ENCODE data around the gene CNR1.

Gene CNR1

DNA sequence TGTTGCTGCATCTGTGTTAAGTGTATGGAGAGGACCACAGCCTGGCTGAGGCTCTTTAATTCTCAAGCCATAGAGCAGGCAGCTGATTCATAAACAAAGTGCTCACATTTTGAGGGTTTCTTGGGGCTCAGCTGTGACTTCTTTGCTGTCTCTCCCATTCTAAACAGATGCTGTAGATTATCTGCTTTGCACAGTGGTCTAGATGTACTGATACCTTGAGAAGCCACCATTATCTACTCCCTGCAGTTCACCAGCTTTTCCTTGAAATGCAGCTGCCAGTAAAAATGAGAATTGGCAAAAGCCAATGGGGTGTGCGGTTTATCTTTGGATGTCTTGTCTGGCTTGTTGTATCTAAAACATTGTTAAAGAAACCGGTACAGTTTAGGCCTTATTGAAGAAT, 5.2 kb upstream of the CNR1 start:
- ATAC-seq = no peak
- TF ChIP-seq GLIS3 (CRISPR knock-in tag; IDR thresholded peaks at IDR 0.05) (no peak), TCF4 (CRISPR knock-in tag; IDR thresholded peaks at IDR 0.05; ENCODE audit: borderline replicate concordance) (no peak), SNAI2 (CRISPR knock-in tag; IDR thresholded peaks at IDR 0.05) (no peak), BACH2 (CRISPR knock-in tag; IDR thresholded peaks at IDR 0.05; ENCODE audit: borderline replicate concordance) (no peak)

DNA sequence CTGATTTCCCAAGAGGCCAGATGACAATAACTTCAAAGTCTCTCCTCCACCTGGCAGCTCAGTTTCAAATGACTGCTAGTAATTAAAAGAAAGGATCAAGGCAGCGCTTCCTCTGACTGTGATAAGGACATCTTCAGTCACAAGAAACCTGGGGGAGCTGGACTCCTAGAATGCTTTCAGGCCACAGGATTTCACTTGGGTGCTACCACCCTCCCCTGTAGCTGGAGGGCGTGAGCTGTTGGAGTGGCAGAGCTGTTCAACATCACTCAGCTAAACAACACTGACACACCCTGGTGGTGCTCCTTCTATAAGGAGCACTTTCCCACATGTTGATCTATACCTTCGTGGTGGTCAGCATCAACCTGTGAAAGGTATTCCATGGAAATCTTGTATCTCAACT, 2.2 kb upstream of the CNR1 start:
- TF ChIP-seq GLIS3 (CRISPR knock-in tag; IDR thresholded peaks at IDR 0.05) (no peak), SNAI2 (CRISPR knock-in tag; IDR thresholded peaks at IDR 0.05) (no peak), RARB (CRISPR knock-in tag; IDR thresholded peaks at IDR 0.05) (no peak), CSDC2 (CRISPR knock-in tag; IDR thresholded peaks at IDR 0.05) (no peak), ZNF70 (CRISPR knock-in tag; IDR thresholded peaks at IDR 0.05) (no peak), TCF4 (CRISPR knock-in tag; IDR thresholded peaks at IDR 0.05; ENCODE audit: borderline replicate concordance) (no peak), ZNF565 (CRISPR knock-in tag; conservative IDR thresholded peaks at IDR 0.05; ENCODE audit: low read depth) (no peak), PPARA (CRISPR knock-in tag; IDR thresholded peaks at IDR 0.05; ENCODE audit: borderline replicate concordance) (no peak), ZFP30 (CRISPR knock-in tag; IDR thresholded peaks at IDR 0.05) (no peak), ARNTL (CRISPR knock-in tag; IDR thresholded peaks at IDR 0.05; ENCODE audit: borderline replicate concordance, low read depth) (no peak), ZC3H10 (CRISPR knock-in tag; IDR thresholded peaks at IDR 0.05) (no peak), ESRRG (CRISPR knock-in tag; IDR thresholded peaks at IDR 0.05) (no peak), ZFP3 (CRISPR knock-in tag; IDR thresholded peaks at IDR 0.05) (no peak), BACH2 (CRISPR knock-in tag; IDR thresholded peaks at IDR 0.05; ENCODE audit: borderline replicate concordance) (no peak)
- TF ChIP-seq, protein P1, sequence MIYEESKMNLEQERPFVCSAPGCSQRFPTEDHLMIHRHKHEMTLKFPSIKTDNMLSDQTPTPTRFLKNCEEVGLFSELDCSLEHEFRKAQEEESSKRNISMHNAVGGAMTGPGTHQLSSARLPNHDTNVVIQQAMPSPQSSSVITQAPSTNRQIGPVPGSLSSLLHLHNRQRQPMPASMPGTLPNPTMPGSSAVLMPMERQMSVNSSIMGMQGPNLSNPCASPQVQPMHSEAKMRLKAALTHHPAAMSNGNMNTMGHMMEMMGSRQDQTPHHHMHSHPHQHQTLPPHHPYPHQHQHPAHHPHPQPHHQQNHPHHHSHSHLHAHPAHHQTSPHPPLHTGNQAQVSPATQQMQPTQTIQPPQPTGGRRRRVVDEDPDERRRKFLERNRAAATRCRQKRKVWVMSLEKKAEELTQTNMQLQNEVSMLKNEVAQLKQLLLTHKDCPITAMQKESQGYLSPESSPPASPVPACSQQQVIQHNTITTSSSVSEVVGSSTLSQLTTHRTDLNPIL (CRISPR knock-in tag; IDR thresholded peaks at IDR 0.05; ENCODE audit: low read depth) = no peak
- TF ChIP-seq, protein P2, sequence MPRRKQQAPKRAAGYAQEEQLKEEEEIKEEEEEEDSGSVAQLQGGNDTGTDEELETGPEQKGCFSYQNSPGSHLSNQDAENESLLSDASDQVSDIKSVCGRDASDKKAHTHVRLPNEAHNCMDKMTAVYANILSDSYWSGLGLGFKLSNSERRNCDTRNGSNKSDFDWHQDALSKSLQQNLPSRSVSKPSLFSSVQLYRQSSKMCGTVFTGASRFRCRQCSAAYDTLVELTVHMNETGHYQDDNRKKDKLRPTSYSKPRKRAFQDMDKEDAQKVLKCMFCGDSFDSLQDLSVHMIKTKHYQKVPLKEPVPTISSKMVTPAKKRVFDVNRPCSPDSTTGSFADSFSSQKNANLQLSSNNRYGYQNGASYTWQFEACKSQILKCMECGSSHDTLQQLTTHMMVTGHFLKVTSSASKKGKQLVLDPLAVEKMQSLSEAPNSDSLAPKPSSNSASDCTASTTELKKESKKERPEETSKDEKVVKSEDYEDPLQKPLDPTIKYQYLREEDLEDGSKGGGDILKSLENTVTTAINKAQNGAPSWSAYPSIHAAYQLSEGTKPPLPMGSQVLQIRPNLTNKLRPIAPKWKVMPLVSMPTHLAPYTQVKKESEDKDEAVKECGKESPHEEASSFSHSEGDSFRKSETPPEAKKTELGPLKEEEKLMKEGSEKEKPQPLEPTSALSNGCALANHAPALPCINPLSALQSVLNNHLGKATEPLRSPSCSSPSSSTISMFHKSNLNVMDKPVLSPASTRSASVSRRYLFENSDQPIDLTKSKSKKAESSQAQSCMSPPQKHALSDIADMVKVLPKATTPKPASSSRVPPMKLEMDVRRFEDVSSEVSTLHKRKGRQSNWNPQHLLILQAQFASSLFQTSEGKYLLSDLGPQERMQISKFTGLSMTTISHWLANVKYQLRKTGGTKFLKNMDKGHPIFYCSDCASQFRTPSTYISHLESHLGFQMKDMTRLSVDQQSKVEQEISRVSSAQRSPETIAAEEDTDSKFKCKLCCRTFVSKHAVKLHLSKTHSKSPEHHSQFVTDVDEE (CRISPR knock-in tag; IDR thresholded peaks at IDR 0.05) = no peak
- TF ChIP-seq, protein P3, sequence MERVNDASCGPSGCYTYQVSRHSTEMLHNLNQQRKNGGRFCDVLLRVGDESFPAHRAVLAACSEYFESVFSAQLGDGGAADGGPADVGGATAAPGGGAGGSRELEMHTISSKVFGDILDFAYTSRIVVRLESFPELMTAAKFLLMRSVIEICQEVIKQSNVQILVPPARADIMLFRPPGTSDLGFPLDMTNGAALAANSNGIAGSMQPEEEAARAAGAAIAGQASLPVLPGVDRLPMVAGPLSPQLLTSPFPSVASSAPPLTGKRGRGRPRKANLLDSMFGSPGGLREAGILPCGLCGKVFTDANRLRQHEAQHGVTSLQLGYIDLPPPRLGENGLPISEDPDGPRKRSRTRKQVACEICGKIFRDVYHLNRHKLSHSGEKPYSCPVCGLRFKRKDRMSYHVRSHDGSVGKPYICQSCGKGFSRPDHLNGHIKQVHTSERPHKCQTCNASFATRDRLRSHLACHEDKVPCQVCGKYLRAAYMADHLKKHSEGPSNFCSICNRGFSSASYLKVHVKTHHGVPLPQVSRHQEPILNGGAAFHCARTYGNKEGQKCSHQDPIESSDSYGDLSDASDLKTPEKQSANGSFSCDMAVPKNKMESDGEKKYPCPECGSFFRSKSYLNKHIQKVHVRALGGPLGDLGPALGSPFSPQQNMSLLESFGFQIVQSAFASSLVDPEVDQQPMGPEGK (CRISPR knock-in tag; IDR thresholded peaks at IDR 0.05; ENCODE audit: borderline replicate concordance) = no peak
- TF ChIP-seq, protein P4, sequence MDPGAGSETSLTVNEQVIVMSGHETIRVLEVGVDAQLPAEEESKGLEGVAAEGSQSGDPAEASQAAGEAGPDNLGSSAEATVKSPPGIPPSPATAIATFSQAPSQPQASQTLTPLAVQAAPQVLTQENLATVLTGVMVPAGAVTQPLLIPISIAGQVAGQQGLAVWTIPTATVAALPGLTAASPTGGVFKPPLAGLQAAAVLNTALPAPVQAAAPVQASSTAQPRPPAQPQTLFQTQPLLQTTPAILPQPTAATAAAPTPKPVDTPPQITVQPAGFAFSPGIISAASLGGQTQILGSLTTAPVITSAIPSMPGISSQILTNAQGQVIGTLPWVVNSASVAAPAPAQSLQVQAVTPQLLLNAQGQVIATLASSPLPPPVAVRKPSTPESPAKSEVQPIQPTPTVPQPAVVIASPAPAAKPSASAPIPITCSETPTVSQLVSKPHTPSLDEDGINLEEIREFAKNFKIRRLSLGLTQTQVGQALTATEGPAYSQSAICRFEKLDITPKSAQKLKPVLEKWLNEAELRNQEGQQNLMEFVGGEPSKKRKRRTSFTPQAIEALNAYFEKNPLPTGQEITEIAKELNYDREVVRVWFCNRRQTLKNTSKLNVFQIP (CRISPR knock-in tag; IDR thresholded peaks at IDR 0.05; ENCODE audit: borderline replicate concordance, low read depth) = no peak
- TF ChIP-seq, protein P5, sequence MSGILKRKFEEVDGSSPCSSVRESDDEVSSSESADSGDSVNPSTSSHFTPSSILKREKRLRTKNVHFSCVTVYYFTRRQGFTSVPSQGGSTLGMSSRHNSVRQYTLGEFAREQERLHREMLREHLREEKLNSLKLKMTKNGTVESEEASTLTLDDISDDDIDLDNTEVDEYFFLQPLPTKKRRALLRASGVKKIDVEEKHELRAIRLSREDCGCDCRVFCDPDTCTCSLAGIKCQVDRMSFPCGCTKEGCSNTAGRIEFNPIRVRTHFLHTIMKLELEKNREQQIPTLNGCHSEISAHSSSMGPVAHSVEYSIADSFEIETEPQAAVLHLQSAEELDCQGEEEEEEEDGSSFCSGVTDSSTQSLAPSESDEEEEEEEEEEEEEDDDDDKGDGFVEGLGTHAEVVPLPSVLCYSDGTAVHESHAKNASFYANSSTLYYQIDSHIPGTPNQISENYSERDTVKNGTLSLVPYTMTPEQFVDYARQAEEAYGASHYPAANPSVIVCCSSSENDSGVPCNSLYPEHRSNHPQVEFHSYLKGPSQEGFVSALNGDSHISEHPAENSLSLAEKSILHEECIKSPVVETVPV (CRISPR knock-in tag; IDR thresholded peaks at IDR 0.05) = no peak
- ATAC-seq = no peak

DNA sequence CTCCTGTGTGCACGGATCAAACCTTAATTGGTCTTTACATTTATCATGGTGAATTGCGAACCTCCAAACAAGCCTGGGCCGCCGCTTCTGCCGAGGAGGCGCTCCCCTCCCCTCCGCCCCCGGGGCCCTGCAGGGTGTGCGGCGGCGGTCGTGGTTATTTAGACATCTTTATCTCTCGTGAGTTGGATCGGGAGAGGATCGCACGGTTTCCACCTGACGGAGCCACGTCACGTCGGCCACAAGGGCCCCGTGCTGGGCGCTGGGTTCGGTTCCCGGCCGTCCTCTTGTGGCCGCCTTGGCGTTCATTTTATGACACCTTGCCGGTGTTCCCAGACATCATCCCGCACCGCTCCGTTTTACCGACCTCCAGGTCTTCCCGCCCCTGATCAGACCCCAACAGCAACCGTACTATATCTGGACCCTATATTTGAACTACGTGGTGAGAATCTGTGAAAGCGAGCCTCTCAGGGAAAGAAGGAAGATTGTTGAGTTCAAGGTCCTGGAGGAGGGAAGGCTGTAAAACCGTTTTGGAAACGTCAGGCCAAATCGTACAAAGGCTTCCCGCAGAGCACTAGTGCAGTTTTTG, 1.3 kb upstream of the CNR1 start:
- no peak for ATAC-seq
- no peak for TF ChIP-seq ZNF8 (CRISPR knock-in tag; IDR thresholded peaks at IDR 0.05)
- TF ChIP-seq RARB (CRISPR knock-in tag; IDR thresholded peaks at IDR 0.05) = no peak
- TF ChIP-seq ISL1 (CRISPR knock-in tag; IDR thresholded peaks at IDR 0.05) = no peak
- TF ChIP-seq, protein P5 (CRISPR knock-in tag; IDR thresholded peaks at IDR 0.05) = no peak
- TF ChIP-seq, protein P4 (CRISPR knock-in tag; IDR thresholded peaks at IDR 0.05; ENCODE audit: borderline replicate concordance, low read depth) = no peak
- no peak for TF ChIP-seq ZNF565 (CRISPR knock-in tag; conservative IDR thresholded peaks at IDR 0.05; ENCODE audit: low read depth)
- no peak for TF ChIP-seq BACH2 (CRISPR knock-in tag; IDR thresholded peaks at IDR 0.05; ENCODE audit: borderline replicate concordance)

Measured in SK-N-SH treated with all-trans-retinoic acid at 6 μM for 48 hours (cell line).